GM21717 (cell line): ENCODE data around the gene CMTM3.
"Not testable (repeated sequence)": the region's sequence is repeated elsewhere in the genome, so short reads cannot be mapped to it uniquely, and the experiment has no call there.

Source experiments
- ATAC-seq: cut with Tn5 transposase; IDR thresholded peaks from one replicate; pipeline ENCODE4 v1.9.1; 2021; ENCODE audit warnings: mild to moderate bottlenecking, moderate library complexity; ENCODE audit not compliant: unreplicated experiment

The CMTM3 gene

DNA sequence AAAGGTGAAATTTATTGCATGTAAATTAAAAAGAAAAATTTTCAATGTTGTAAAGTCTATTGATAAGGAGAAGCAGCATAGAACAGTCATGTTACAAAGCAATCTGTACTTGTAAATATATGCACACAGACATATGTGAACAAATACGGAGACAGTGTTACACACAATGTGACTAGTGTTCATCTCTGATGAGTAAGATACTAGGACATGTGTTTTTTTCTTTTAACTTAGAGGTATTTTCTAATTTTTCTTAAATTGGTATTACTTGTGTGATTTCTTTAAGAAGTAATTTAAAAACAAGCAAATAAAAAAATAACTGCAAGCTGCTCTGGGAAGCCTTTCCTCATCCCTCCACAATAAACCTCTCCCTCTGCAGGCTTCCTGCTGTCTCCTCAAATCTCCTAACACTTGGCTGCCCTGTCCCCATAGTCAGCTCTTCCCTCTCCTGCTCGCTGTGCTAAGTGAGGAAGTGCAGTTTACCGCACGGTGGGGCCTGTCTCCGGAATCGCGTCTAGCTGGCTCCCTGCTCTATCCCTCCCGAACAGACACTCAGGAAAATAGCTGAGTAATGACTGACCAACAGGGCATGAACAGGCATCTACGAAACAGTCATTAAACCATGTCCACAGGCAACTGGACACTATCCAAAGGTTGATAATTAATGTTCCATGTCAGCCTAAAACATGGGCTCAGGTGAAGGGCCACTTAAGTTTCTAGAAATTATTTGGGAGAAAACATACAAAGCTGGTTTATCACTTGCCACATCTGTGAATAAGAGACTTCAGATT lies 56.1 kb downstream of the CMTM3 start:
- ATAC-seq: no peak

DNA sequence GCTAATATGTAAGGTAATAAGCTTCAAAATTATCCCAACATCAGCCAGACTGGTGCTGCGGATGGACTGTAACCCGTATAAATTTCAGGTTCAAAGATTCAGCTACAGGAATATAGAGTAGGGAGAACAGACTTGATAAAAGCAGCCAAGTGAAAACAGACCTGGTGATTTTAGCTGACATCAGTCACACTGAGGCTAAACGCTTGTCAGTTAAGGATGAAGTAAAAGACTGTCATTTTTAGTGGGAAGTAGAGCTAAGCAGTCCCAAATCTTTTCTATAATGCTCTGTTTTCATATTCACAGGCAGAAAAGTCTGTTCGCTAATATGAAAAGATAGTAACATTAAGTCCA lies 56.7 kb downstream of the CMTM3 start:
- no peak for ATAC-seq

DNA sequence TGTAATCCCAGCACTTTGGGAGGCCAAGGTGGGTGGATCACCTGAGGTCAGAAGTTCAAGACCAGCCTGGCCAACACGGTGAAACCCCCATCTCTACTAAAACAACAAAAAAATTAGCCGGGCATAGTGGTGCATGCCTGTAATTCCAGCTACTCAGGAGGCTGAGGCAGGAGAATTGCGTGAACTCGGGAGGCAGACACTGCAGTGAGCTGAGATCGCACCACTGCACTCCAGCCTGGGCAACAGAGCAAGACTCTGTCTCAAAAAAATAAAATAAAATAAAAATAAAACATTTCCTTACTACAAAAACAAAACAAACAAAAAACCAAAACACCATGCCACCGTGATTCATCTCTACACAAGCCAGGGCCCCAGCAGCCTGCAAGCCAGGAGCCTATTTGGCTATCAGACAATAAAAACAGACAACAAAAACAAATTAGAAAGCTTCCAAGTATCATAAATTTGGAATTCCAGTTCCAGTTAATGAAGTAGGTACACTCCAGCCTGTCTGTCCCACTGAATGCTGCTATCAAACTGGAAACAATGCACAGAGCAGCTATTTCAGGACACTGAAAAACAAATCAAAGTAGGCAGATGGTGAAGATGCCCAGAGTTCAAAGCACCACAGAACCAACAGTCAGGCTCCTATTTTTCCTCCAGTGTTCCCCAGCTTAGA lies 57.3 kb downstream of the CMTM3 start:
- not testable (repeated sequence) for ATAC-seq

DNA sequence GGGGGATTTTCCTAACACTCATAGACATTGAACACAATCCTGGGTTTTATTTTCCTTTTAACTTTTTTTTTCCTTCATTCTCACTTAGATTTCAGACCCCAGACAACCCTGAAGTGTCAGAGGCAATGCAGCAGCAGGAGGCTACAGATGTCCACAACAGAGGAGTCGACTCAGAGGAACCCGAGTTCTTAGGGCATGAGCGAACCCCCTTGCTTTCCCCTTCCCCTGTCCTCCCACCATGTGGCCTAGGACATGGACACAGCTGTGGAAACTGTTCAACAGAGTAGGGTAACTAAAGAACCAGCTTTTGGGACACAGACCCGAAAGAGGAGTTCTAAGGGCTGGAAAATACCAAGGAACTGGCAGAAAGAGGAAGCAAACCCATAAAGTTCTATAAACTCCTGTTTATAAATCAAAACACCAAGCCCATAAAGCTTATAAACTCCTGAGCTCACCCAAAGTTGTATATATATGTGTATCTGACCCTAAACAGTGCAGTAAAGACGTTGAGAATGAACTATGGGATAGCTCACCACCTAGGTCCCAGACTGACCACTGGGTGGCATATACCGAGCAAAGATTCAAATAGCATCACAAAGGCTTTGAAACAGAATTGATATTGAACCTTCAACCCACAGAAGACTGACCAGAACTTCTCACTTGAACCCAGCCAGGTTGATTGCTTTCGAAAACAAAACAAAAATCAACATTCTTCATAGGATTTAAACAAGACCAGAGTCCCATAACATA lies 58.1 kb downstream of the CMTM3 start:
- no peak for ATAC-seq
